H1 (cell line): ENCODE results near the gene TMEM154.

Experiments used
- JUN ChIP-seq: IDR thresholded peaks from 2 replicates; pipeline ENCODE4 v1.6.1; 2011; ENCODE audit warnings: low read depth, mild to moderate bottlenecking, improper control_type of control experiment, low read length
- POLR2A ChIP-seq, 2 experiments: IDR thresholded peaks; 1 replicate in 1 of 2; 2 replicates in 1 of 2; pipeline ENCODE4 v1.6.1; 2011; ENCODE audit warnings: low read depth in 2 of 2, low read length in 2 of 2, mild to moderate bottlenecking in 2 of 2; ENCODE audit errors: control extremely low read depth in 1 of 2
- RAD21 ChIP-seq, 2 experiments: IDR thresholded peaks in 1 of 2; conservative IDR thresholded peaks in 1 of 2; 2 replicates each; pipeline ENCODE4 v1.6.1; 2011; ENCODE audit warnings: low read depth in 2 of 2, low read length in 2 of 2, improper control_type of control experiment in 1 of 2, inconsistent platforms in 1 of 2, mild to moderate bottlenecking in 1 of 2, moderate library complexity in 1 of 2
- SRF ChIP-seq: IDR thresholded peaks from 2 replicates; pipeline ENCODE4 v1.6.1; 2011; ENCODE audit warnings: mild to moderate bottlenecking, low read depth, low read length, moderate library complexity
- TF ChIP-seq, protein P1 (sequence below), 3 experiments: IDR thresholded peaks; 1 replicate in 2 of 3; 2 replicates in 1 of 3; pipeline versions ENCODE4 v1.5.1 to v1.6.1; 2011; ENCODE audit warnings: low read length in 3 of 3, mild to moderate bottlenecking in 3 of 3, inconsistent platforms in 2 of 3, low read depth in 1 of 3, moderate library complexity in 1 of 3; ENCODE audit not compliant: insufficient read depth in 1 of 3; ENCODE audit errors: control extremely low read depth in 1 of 3

DNA sequence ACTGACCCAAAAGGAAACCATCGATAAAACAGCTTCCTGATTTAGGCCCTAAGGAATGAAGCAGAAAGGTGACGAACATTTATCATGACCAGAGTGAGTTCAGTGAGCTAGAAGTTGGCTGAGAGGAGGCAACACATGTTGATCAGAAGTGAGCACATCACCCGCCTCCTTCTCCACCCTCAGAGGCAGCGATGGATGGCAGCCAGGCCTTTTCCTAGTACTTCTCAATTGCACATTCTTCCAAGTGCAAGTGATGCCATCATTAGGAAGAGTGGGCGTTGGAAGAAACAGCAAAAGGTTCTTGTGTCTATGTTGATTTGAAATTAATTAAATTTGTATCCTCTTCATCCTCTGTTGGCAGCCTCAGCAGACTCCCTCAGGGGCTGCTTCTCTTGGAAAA, 51.7 kb downstream of the TMEM154 start:
- TF ChIP-seq, protein P1, sequence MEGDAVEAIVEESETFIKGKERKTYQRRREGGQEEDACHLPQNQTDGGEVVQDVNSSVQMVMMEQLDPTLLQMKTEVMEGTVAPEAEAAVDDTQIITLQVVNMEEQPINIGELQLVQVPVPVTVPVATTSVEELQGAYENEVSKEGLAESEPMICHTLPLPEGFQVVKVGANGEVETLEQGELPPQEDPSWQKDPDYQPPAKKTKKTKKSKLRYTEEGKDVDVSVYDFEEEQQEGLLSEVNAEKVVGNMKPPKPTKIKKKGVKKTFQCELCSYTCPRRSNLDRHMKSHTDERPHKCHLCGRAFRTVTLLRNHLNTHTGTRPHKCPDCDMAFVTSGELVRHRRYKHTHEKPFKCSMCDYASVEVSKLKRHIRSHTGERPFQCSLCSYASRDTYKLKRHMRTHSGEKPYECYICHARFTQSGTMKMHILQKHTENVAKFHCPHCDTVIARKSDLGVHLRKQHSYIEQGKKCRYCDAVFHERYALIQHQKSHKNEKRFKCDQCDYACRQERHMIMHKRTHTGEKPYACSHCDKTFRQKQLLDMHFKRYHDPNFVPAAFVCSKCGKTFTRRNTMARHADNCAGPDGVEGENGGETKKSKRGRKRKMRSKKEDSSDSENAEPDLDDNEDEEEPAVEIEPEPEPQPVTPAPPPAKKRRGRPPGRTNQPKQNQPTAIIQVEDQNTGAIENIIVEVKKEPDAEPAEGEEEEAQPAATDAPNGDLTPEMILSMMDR (IDR thresholded peaks at IDR 0.05; ENCODE audit: control extremely low read depth in 1 of 3, insufficient read depth in 1 of 3, low read depth in 1 of 3, low read length in 3 of 3): no peak
- TF ChIP-seq RAD21 (IDR thresholded peaks at IDR 0.05 in 1 of 2, conservative IDR thresholded peaks at IDR 0.05 in 1 of 2; ENCODE audit: low read depth in 2 of 2, low read length in 2 of 2): no peak
- no peak for TF ChIP-seq POLR2A (IDR thresholded peaks at IDR 0.05; ENCODE audit: control extremely low read depth in 1 of 2, low read depth in 2 of 2, low read length in 2 of 2)
- TF ChIP-seq JUN: no peak
- TF ChIP-seq SRF: no peak
